GM10266 (cell line): ENCODE results near the gene TNFAIP8.

Experiments
- DNase-seq: peaks from one replicate; pipeline ENCODE4 v3.0.0; 2012; ENCODE audit errors: extremely low spot score
- TF ChIP-seq, protein P1 (sequence below): IDR thresholded peaks from 2 replicates; pipeline ENCODE4 v1.5.1; 2012; ENCODE audit warnings: mild to moderate bottlenecking, low read depth; ENCODE audit not compliant: control insufficient read depth, insufficient read depth; ENCODE audit errors: missing control alignments

The TNFAIP8 gene

DNA sequence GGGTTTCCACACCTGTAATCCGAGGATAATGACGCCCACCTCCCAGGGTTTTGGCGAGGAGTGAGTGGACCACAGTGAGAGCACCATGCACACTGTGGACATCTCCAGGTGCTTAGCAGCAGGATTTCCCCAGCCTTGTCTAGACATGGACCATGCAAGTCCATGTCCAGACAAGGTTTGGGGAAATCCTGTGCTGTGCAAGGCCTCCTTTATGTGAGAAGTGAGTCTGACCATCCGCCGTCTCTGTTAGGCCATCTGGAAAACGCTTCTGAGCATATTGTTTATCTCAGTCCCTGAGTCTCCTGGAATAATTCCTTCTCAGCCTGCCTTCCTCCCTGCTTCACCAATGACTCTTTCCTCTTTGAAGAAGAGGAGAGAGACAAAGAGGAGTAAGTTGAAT, 26.2 kb upstream of the TNFAIP8 start:
- no peak for DNase-seq
- TF ChIP-seq, protein P1, sequence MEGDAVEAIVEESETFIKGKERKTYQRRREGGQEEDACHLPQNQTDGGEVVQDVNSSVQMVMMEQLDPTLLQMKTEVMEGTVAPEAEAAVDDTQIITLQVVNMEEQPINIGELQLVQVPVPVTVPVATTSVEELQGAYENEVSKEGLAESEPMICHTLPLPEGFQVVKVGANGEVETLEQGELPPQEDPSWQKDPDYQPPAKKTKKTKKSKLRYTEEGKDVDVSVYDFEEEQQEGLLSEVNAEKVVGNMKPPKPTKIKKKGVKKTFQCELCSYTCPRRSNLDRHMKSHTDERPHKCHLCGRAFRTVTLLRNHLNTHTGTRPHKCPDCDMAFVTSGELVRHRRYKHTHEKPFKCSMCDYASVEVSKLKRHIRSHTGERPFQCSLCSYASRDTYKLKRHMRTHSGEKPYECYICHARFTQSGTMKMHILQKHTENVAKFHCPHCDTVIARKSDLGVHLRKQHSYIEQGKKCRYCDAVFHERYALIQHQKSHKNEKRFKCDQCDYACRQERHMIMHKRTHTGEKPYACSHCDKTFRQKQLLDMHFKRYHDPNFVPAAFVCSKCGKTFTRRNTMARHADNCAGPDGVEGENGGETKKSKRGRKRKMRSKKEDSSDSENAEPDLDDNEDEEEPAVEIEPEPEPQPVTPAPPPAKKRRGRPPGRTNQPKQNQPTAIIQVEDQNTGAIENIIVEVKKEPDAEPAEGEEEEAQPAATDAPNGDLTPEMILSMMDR, result no peak

DNA sequence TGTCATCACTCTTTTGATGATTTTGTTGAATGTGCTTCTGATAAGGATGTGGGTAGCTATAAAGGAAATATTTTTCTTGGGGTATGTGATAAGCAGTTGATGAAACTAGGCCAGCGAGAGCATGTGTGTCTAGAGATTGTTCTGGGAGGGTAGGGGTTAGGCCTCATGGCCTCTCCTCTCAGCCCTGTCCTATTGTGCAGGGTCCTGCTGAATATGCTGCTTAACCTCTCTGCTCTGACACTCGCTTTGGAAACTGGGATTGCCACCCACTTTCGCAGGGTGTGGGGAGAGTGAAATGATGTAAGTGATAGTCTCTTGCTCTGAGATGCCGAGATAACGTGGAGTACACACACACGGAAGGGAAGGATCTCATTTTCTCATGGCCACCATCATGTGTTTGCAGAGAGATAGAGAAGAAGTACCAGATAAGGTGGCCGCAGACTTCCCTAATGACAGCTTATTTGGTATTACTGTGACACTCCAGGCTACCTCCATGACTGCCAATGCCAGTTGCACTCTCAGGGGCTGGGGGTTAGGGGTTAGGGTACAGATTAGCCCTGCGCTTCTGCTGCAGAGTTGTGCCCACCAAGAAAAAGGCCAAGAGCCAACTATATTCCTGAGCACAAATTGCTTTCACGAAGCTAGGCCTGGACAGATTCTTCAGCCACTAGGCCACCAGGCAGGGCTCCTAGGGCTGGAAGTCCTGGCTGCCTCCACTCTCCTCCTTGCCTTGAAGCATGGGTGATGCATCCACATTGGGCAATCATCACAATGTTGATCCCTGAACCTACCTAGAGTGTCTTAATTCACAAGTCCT, 25.2 kb upstream of the TNFAIP8 start:
- no peak for DNase-seq
- TF ChIP-seq, protein P1, result no peak

- TF ChIP-seq, protein P1, result no peak
- DNase-seq, result no peak
Observed at GRCh38 chr5:119331566-119332095, 24.2 kb upstream of the TNFAIP8 start.

DNA sequence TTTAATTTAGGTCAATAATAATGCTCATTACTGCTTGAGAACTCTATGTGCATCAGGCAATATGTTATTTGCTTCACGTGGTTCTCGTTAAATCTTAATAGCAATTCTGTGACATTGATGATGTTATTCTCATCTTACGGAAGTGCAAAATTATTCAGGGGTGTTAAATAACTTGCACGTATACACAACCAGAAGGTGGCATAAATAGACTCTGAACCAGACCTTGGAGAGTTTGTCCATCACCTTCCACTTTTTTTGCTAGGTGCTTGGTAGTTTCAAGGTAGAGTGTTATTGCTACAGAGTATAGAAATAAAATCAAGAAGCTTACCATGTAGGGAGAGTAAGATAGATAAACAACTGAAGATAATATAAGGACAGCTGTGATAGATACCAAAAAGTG, 23.6 kb upstream of the TNFAIP8 start:
- no peak for DNase-seq
- TF ChIP-seq, protein P1, result peak; percentile 29

GRCh38 chr5:119332978-119333401, 22.8 kb upstream of the TNFAIP8 start:
- TF ChIP-seq, protein P1, result no peak
- no peak for DNase-seq

- DNase-seq, result no peak
- TF ChIP-seq, protein P1, result no peak
Observed at GRCh38 chr5:119333421-119333851, 22.4 kb upstream of the TNFAIP8 start.

DNA sequence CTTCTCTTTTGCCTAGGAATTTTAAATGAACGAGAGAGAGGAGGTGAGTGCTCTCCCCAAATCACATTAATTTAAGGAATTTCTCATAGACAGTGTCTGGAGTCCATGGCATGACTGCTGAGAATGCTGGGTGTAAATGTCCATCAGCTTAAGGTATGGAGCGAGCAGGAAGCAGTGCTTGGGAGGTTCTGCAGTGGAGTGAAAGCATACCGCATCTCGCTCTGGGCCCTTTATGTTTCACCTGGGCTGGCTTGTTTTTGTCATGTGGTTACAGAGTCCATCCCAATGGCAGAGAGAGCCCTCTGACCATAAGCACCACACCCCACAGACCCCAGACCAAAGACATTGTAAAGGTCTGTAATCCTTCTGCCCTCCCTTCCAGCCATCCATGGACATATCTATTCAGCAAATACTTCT, 20.6 kb upstream of the TNFAIP8 start:
- no peak for DNase-seq
- TF ChIP-seq, protein P1, result no peak
